PC-9 (cell line): ENCODE data around the gene LGALS1. TPM values are rescaled to one million over a fixed set of nuclear protein-coding genes. Genes with fewer than 3 reads are reported as not detected.

Experiments used
- BruUV-seq: library from RNA; stranded (reverse); fragments of 400-500 nt; replicated peaks from 2 replicates; lab custom pipeline; 2021; lab: Mats Ljungman, UMichigan
- CTCF ChIA-PET: fragments of 300-600 bp; sonication (Branson Sonifier 250); formaldehyde crosslinking; loops from one replicate; lab custom pipeline; 2022; ENCODE audit warnings: antibody characterized with exemption; lab: Charles Lee
- POLR2A ChIA-PET: fragments of 300-600 bp; sonication (Branson Sonifier 250); formaldehyde crosslinking; loops from one replicate; lab custom pipeline; 2022; ENCODE audit warnings: antibody characterized with exemption; ENCODE audit not compliant: unreplicated experiment; lab: Charles Lee
- DNase-seq, 2 experiments: peaks; one replicate each; pipeline versions ENCODE4 v3.0.0 to v3.0.0-alpha.2; 2015 to 2022; ENCODE audit warnings: mixed read lengths in 1 of 2
- H2AFZ ChIP-seq: fragments of 200-600 bp; sonication (generic); 2 replicates; pipeline ENCODE4 v1.8.1; 2017; ENCODE audit warnings: antibody characterized with exemption
- H3F3A ChIP-seq: fragments of 200-600 bp; sonication (generic); 2 replicates; pipeline ENCODE4 v1.8.1; 2017; ENCODE audit warnings: antibody characterized with exemption, mild to moderate bottlenecking, low read depth; ENCODE audit not compliant: insufficient read depth
- H3K27ac ChIP-seq: fragments of 200-600 bp; sonication (generic); 2 replicates; pipeline ENCODE4 v1.6.1; 2016; ENCODE audit warnings: mixed run types
- H3K27me3 ChIP-seq: fragments of 200-600 bp; sonication (generic); 2 replicates; pipeline ENCODE4 v1.6.1; 2016; ENCODE audit warnings: low read depth, mixed run types; ENCODE audit not compliant: insufficient read depth
- H3K36me3 ChIP-seq: fragments of 200-600 bp; sonication (generic); 2 replicates; pipeline ENCODE4 v1.6.1; 2016; ENCODE audit warnings: low read depth, mixed run types
- H3K4me1 ChIP-seq: fragments of 200-600 bp; sonication (generic); replicated peaks from 2 replicates; pipeline ENCODE4 v1.6.1; 2016; ENCODE audit warnings: mixed run types; ENCODE audit not compliant: insufficient read depth
- H3K4me2 ChIP-seq: fragments of 200-600 bp; sonication (generic); 2 replicates; pipeline ENCODE4 v1.6.1; 2017; ENCODE audit warnings: mixed run types
- H3K4me3 ChIP-seq: fragments of 200-600 bp; sonication (generic); 2 replicates; pipeline ENCODE4 v1.6.1; 2016; ENCODE audit warnings: mixed run types
- H3K79me2 ChIP-seq: fragments of 200-600 bp; sonication (generic); 2 replicates; pipeline ENCODE4 v1.6.1; 2017; ENCODE audit warnings: low read depth, mixed run types
- H3K9me2 ChIP-seq: fragments of 200-600 bp; sonication (generic); 2 replicates; pipeline ENCODE4 v1.8.1; 2017; ENCODE audit warnings: mild to moderate bottlenecking; ENCODE audit not compliant: insufficient read depth
- H3K9me3 ChIP-seq: fragments of 200-600 bp; sonication (generic); 2 replicates; pipeline ENCODE4 v1.8.1; 2016; ENCODE audit warnings: low read depth; ENCODE audit not compliant: insufficient read depth
- H4K20me1 ChIP-seq: fragments of 200-600 bp; sonication (generic); 2 replicates; pipeline ENCODE4 v1.8.1; 2017; ENCODE audit not compliant: insufficient read depth
- CTCF ChIP-seq: fragments of 200-600 bp; sonication (generic); conservative IDR thresholded peaks from 2 replicates; pipeline ENCODE4 v1.6.1; 2017; ENCODE audit warnings: mixed run types, antibody characterized with exemption, mild to moderate bottlenecking, moderate library complexity
- EZH2 ChIP-seq: fragments of 200-600 bp; sonication (generic); IDR thresholded peaks from 2 replicates; pipeline ENCODE4 v1.8.0; 2017; ENCODE audit warnings: antibody characterized with exemption, low read depth
- intact Hi-C: fragments of 100-400 bp; cut with micrococcal nuclease; formaldehyde crosslinking; loops from one replicate; pipeline ENCODE4 v1.10.0; 2022; ENCODE audit not compliant: unreplicated experiment
- total RNA-seq: library from RNA; stranded (reverse); gene quantifications from 2 replicates; pipeline ENCODE4 v1.2.3, GENCODE V29; 2021

Gene LGALS1
- total RNA-seq, 1 experiment from 2014 or later = 791 TPM

- no peak overlapping the region for H3K4me3 ChIP-seq
- ChIA-PET CTCF (no interaction called here), POLR2A (no interaction called here)
- H3K36me3 ChIP-seq = 0 out of 2 replicates have a peak, but pooled peaks cover 8% of the 10 kb centered on the region
- H4K20me1 ChIP-seq = 0 out of 2 replicates have a peak, but pooled peaks cover 3% of the 10 kb centered on the region
- peaks cover 17% of the 10 kb centered on the region for H3F3A ChIP-seq
- H3K27me3 ChIP-seq = no peaks in the 10 kb centered on the region
- H3K27ac ChIP-seq = no peak overlapping the region
- H3K9me3 ChIP-seq = no peaks in the 10 kb centered on the region
- H3K4me1 ChIP-seq = no peaks in the 10 kb centered on the region
- TF ChIP-seq CTCF (no peak), EZH2 (no peak)
- no peak overlapping the region for H3K4me2 ChIP-seq
- no peaks in the 10 kb centered on the region for H3K79me2 ChIP-seq
- DNase-seq = no peak
- H3K9me2 ChIP-seq = no peaks in the 10 kb centered on the region
- intact Hi-C loops = no loop called here
- BruUV-seq = no TSS peak
- H2AFZ ChIP-seq = no peak overlapping the region
Measured at GRCh38 chr22:37647317-37647716, 28.1 kb upstream of the LGALS1 start.

- no peak for DNase-seq
- no peak overlapping the region for H3K4me2 ChIP-seq
- 0 out of 2 replicates have a peak, but pooled peaks cover 3% of the 10 kb centered on the region for H4K20me1 ChIP-seq
- POLR2A ChIA-PET = interaction anchor here (0.7 kb wide), 1 partner anchor 24 kb away, joined by 3 read pairs; no protein-coding TSS in a partner anchor
- H3K9me2 ChIP-seq = no peaks in the 10 kb centered on the region
- H2AFZ ChIP-seq = no peak overlapping the region
- H3F3A ChIP-seq = peaks cover 17% of the 10 kb centered on the region
- intact Hi-C loops = no loop called here
- H3K27me3 ChIP-seq = no peaks in the 10 kb centered on the region
- TF ChIP-seq CTCF = no peak
- TF ChIP-seq EZH2 = no peak
- H3K36me3 ChIP-seq = 0 out of 2 replicates have a peak, but pooled peaks cover 5% of the 10 kb centered on the region
- CTCF ChIA-PET = no interaction called here
- no peak overlapping the region for H3K4me3 ChIP-seq
- BruUV-seq = no TSS peak
- H3K27ac ChIP-seq = no peak overlapping the region
- no peaks in the 10 kb centered on the region for H3K4me1 ChIP-seq
- H3K9me3 ChIP-seq = no peaks in the 10 kb centered on the region
- H3K79me2 ChIP-seq = no peaks in the 10 kb centered on the region
Measured at GRCh38 chr22:37647928-37648327, 27.5 kb upstream of the LGALS1 start.

- Histone ChIP-seq H3K4me1 (no peaks in the 10 kb centered on the region), H3K36me3 (0 out of 2 replicates have a peak, but pooled peaks cover 5% of the 10 kb centered on the region), H3F3A (peaks cover 14% of the 10 kb centered on the region), H3K4me2 (no peak overlapping the region), H2AFZ (no peak overlapping the region), H4K20me1 (no peaks in the 10 kb centered on the region), H3K27me3 (no peaks in the 10 kb centered on the region), H3K79me2 (no peaks in the 10 kb centered on the region), H3K9me2 (no peaks in the 10 kb centered on the region), H3K27ac (no peak overlapping the region), H3K9me3 (no peaks in the 10 kb centered on the region), H3K4me3 (no peak overlapping the region)
- no TSS peak for BruUV-seq
- CTCF ChIA-PET = no interaction called here
- POLR2A ChIA-PET = no interaction called here
- intact Hi-C loops = no loop called here
- DNase-seq = no peak
- TF ChIP-seq EZH2 = no peak
- TF ChIP-seq CTCF = no peak
Measured at GRCh38 chr22:37650463-37651136, 24.8 kb upstream of the LGALS1 start.
